Measurements from ENCODE around the gene DCAF6. TPM values are rescaled to one million over a fixed set of nuclear protein-coding genes. Genes with fewer than 3 reads are reported as not detected.

Gene DCAF6
- total RNA-seq, 1 donor from 2014 or later, result 28.6 TPM

DNA sequence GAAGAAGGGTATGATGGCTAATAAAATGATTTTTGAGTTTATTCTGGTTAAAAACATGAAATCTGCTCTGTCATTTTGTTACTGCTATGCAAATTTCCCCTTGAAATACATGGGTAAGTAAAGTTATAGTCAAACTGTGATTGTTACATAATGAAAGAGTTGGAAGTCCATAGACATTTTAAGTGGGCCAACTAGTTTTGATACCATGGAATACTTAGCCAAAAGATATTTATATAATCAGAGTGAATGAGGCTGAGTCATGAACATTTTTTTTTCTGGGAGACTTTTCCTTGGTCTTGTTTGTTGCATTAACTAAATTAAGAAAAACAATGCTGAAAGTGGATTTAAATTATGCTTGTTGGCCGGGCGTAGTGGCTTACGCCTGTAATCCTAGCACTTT is 58.6 kb downstream of the DCAF6 start:
- Histone ChIP-seq H2AFZ (replicated peaks) (no peak overlapping the region), H4K20me1 (ENCODE audit: low read depth) (no peaks in the 10 kb centered on the region), H3K4me1 (no peaks in the 10 kb centered on the region), H3F3A (ENCODE audit: low read depth) (no peaks in the 10 kb centered on the region), H3K9ac (no peak overlapping the region), H3K9me3 (ENCODE audit: low read depth) (no peaks in the 10 kb centered on the region), H3K79me2 (ENCODE audit: low read depth) (no peaks in the 10 kb centered on the region), H3K4me3 (no peak overlapping the region), H3K27ac (no peak overlapping the region), H3K4me2 (no peak overlapping the region), H3K36me3 (no peaks in the 10 kb centered on the region), H3K27me3 (no peaks in the 10 kb centered on the region)
- Mint-ChIP-seq H3K9me3 (no peaks in the 10 kb centered on the region), H3K36me3 (peaks cover 10% of the 10 kb centered on the region), H3K4me1 (no peaks in the 10 kb centered on the region), H3K27ac (no peak overlapping the region), H3K27me3 (ENCODE audit: insufficient read depth, low read depth) (no peaks in the 10 kb centered on the region), H3K4me3 (no peak overlapping the region)
- TF ChIP-seq EZH2 (IDR thresholded peaks at IDR 0.05) (no peak), EZH2phosphoT487 (IDR thresholded peaks at IDR 0.05) (no peak)
- TF ChIP-seq, protein P1, sequence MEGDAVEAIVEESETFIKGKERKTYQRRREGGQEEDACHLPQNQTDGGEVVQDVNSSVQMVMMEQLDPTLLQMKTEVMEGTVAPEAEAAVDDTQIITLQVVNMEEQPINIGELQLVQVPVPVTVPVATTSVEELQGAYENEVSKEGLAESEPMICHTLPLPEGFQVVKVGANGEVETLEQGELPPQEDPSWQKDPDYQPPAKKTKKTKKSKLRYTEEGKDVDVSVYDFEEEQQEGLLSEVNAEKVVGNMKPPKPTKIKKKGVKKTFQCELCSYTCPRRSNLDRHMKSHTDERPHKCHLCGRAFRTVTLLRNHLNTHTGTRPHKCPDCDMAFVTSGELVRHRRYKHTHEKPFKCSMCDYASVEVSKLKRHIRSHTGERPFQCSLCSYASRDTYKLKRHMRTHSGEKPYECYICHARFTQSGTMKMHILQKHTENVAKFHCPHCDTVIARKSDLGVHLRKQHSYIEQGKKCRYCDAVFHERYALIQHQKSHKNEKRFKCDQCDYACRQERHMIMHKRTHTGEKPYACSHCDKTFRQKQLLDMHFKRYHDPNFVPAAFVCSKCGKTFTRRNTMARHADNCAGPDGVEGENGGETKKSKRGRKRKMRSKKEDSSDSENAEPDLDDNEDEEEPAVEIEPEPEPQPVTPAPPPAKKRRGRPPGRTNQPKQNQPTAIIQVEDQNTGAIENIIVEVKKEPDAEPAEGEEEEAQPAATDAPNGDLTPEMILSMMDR (IDR thresholded peaks at IDR 0.05), result no peak
- no peak for DNase-seq (ENCODE audit: low spot score)

DNA sequence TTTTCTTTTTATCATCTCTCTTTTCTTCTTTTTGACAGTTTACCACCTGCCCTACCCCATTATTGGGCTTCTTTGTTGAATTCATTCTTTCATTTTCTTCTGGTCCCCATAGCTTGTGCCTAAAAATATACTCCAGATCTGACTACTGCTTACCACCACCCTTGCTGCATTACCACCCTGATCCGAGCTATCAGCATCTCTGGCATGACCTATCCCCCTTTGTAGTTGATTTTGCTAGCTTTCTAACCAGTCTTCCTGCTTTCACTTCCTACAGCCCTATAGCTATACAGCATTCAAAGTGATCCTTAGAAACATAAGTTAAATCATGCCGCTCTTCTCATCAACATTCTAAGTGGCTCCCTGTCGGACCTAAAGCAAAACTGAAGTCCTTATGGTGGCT is 59.8 kb downstream of the DCAF6 start:
- Histone ChIP-seq H3K9ac (no peak overlapping the region), H2AFZ (replicated peaks) (no peak overlapping the region), H3K4me1 (no peaks in the 10 kb centered on the region), H3K27ac (no peak overlapping the region), H3K9me3 (ENCODE audit: low read depth) (no peaks in the 10 kb centered on the region), H4K20me1 (ENCODE audit: low read depth) (no peaks in the 10 kb centered on the region), H3K4me3 (no peak overlapping the region), H3F3A (ENCODE audit: low read depth) (no peaks in the 10 kb centered on the region), H3K79me2 (ENCODE audit: low read depth) (no peaks in the 10 kb centered on the region), H3K4me2 (no peak overlapping the region), H3K36me3 (no peaks in the 10 kb centered on the region), H3K27me3 (no peaks in the 10 kb centered on the region)
- Mint-ChIP-seq H3K27me3 (ENCODE audit: insufficient read depth, low read depth) (no peaks in the 10 kb centered on the region), H3K4me1 (no peaks in the 10 kb centered on the region), H3K36me3 (peaks cover 10% of the 10 kb centered on the region), H3K4me3 (no peak overlapping the region), H3K27ac (no peak overlapping the region), H3K9me3 (no peaks in the 10 kb centered on the region)
- TF ChIP-seq EZH2 (IDR thresholded peaks at IDR 0.05), result no peak
- TF ChIP-seq, protein P1 (IDR thresholded peaks at IDR 0.05), result no peak
- TF ChIP-seq EZH2phosphoT487 (IDR thresholded peaks at IDR 0.05), result no peak
- DNase-seq (ENCODE audit: low spot score), result no peak

DNA sequence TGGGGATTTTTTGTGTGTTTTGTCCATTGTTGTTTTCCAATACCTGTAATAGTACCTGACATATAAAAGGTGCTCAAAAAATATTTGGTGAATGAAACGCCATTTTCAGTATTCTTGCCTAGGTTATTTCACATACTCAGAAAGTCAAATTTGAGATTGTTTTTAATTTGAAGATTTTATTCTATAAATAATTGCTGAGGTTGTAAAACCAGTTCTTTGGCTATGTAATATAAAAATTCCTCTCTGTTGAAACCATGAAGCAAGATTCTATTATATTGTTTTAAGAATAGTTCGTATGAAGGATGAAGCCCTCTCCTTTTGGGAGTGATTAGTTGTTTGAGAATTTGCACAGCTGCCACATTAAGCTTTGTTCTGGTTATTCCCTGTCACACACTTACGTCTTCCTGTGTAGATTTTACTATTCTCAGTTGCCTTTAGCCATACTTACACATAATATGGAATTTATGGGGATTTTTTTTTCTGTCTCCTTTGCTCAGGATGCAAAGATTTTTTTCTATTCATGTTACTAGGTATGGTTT is 60.6 kb downstream of the DCAF6 start:
- Histone ChIP-seq H3F3A (ENCODE audit: low read depth) (no peaks in the 10 kb centered on the region), H3K27ac (no peak overlapping the region), H3K4me1 (no peaks in the 10 kb centered on the region), H3K4me3 (no peak overlapping the region), H3K27me3 (no peaks in the 10 kb centered on the region), H3K36me3 (no peaks in the 10 kb centered on the region), H2AFZ (replicated peaks) (no peak overlapping the region), H3K79me2 (ENCODE audit: low read depth) (no peaks in the 10 kb centered on the region), H3K9me3 (ENCODE audit: low read depth) (no peaks in the 10 kb centered on the region), H3K9ac (no peak overlapping the region), H3K4me2 (no peak overlapping the region), H4K20me1 (ENCODE audit: low read depth) (no peaks in the 10 kb centered on the region)
- Mint-ChIP-seq H3K27me3 (ENCODE audit: insufficient read depth, low read depth) (no peaks in the 10 kb centered on the region), H3K36me3 (peaks cover 5% of the 10 kb centered on the region), H3K4me3 (no peak overlapping the region), H3K27ac (no peak overlapping the region), H3K4me1 (no peaks in the 10 kb centered on the region), H3K9me3 (no peaks in the 10 kb centered on the region)
- no peak for DNase-seq (ENCODE audit: low spot score)
- TF ChIP-seq EZH2 (IDR thresholded peaks at IDR 0.05) (no peak), EZH2phosphoT487 (IDR thresholded peaks at IDR 0.05) (no peak)
- TF ChIP-seq, protein P1 (IDR thresholded peaks at IDR 0.05), result no peak
